ENCODE data around the gene ARMS2.

Gene ARMS2

DNA sequence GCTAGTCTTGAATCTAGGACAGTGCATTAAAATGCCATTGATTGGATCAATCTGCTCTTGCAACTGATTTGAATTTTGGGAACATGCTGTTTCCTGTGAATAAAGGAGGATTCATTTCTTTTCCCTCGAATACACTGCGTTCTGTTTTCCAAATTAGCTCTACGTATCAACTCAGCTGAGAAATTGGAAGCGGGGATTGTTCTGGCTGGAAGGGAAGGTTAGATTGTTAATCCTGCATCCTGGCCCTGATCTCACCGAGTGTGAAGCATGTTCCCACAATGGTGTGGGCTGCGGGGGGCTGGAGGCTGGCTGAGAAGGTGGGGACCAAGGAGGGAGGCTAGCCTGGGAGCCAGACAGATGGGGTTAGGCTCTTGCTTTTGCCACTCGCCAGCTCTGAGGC is 24.5 kb downstream of the ARMS2 start:
- H3K4me2 ChIP-seq: no peak overlapping the region
- no peak for TF ChIP-seq Cebpa-rat (IDR thresholded peaks at IDR 0.05)

DNA sequence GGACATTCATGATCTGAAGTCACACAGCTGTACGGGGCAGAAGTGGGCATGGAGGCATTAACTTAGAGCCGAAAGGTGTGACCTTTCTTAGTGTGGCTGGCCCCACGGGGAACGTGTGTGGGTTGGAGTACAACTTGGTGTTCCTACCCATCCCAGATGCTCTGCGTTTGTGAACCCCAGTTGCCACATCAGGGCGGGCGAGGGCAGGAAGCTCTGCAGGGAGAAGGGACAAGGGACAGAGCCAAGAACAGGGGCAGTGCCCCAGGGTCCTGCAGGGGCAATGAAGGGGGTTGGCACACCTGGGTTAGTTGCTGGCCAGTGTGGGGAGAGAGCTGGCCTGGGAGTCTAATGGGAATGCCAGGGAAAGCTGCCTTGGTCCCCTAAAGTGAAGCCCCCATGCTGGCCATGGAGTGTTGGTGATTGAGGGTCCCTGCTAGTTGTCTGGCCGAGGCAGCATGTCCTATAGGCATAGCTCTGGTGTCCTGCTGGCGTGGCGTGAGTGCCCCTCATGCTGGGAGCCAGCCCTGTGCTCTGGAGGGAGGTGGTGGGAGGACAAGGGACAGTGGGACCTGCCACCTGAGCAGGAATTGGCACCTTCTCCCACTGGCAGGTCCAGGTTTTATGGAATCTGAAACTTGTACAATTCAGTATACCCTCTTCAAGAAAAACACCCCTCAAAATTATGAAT is 25.8 kb downstream of the ARMS2 start:
- Histone ChIP-seq H3K9ac (no peak overlapping the region), H3K4me3 (no peak overlapping the region), H3K4me2 (no peak overlapping the region), H3K27ac (no peak overlapping the region), H3K36me3 (no peaks in the 10 kb centered on the region), H3K27me3 (no peaks in the 10 kb centered on the region; the same call in 1 of the 2 replicates), H3K9me3 (peaks cover 13% of the 10 kb centered on the region), H4K20me1 (no peaks in the 10 kb centered on the region), H3K4me1 (peaks cover 14% of the 10 kb centered on the region)
- no peak for TF ChIP-seq Cebpa-rat (IDR thresholded peaks at IDR 0.05)

More for the DNA sequence above, 24.5 kb downstream of the ARMS2 start:
- Histone ChIP-seq H3K27ac (no peak overlapping the region), H3K4me3 (no peak overlapping the region), H3K4me1 (peaks cover 27% of the 10 kb centered on the region), H3K27me3 (no peaks in the 10 kb centered on the region; the same call in 1 of the 2 replicates), H3K9me3 (peaks cover 13% of the 10 kb centered on the region), H3K36me3 (no peaks in the 10 kb centered on the region), H3K9ac (no peak overlapping the region), H4K20me1 (no peaks in the 10 kb centered on the region)

DNA sequence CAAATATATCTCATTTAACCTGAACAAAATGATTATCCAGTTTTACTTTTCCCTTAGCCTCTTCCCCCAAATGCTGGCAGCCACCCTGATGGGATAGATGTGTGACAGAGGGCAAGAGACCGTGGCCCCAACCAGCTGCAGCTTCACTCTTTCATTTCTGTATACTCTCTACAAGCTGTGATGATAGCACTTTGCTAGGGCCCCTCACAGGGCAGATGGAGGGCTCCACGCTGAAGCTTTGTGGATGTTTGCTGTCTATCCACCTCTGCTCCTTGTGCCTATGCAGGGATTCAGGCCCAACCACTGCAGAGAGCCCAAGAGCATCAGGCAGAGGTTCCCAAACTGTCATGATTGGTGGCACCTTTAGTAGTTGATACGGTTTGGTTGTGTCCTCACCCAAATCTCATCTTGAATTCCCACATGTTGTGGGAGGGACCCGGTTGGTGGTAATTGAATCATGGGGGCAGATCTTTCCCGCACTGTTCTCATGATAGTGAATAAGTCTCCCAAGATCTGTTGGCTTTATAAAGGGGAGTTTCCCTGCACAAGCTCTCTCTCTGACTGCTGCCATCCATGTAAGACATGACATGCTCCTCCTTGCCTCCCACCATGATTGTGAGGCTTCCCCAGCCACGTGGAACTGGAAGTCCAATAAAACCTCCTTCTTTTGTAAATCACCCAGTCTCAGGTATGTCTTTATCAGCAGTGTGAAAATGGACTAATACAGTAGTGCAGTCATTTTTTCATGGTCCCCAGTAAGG is 27.0 kb downstream of the ARMS2 start:
- TF ChIP-seq Cebpa-rat (IDR thresholded peaks at IDR 0.05): no peak
- H3K9ac ChIP-seq: no peak overlapping the region
- no peak overlapping the region for H3K4me3 ChIP-seq
- no peaks in the 10 kb centered on the region for H4K20me1 ChIP-seq
- H3K9me3 ChIP-seq: peaks cover 13% of the 10 kb centered on the region
- H3K27me3 ChIP-seq: no peaks in the 10 kb centered on the region; the same call in 1 of the 2 replicates
- peaks cover 9% of the 10 kb centered on the region; the same call in 1 of the 2 replicates for H3K4me1 ChIP-seq
- no peak overlapping the region for H3K27ac ChIP-seq
- no peaks in the 10 kb centered on the region for H3K36me3 ChIP-seq
- no peak overlapping the region for H3K4me2 ChIP-seq

DNA sequence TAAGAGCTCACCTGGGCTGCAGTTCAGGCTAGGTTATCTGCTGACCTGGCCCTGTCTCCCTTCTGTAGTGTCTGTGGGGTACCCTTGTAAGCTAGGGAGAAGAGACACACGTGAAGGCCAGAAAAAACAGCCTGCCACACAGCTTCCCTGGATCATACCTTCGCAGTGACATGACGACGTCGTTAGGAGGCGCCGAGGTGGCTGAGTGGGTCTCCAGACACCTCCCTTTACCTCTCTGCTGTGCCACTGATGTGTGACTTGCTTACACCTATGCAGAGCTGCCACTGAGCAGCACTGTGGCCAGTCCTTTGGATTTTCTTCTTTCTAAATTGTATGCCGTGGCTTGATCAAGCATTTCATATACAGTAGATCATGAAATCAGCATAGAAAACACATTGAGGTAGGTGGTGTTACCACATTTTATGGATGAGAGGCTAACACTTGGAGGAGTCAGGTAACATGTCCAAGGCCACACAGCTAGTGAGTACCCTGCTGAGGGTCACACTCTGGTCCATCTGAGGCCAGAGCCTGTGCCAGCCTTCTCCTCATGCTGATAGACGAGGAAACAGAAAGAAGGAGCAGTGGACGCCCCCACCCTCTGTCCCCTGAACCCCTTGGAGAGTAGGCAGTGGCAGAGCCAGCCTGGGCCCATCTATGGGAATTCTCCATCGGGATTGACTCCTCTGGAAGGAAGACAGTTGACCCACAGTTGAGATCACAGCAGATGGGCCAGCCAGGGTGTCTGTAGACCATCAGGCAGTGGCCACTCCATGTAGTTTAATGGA is 30.0 kb downstream of the ARMS2 start:
- H3K27ac ChIP-seq: no peak overlapping the region
- H3K9ac ChIP-seq: no peak overlapping the region
- H3K4me1 ChIP-seq: peaks cover 11% of the 10 kb centered on the region; the same call in 1 of the 2 replicates

DNA sequence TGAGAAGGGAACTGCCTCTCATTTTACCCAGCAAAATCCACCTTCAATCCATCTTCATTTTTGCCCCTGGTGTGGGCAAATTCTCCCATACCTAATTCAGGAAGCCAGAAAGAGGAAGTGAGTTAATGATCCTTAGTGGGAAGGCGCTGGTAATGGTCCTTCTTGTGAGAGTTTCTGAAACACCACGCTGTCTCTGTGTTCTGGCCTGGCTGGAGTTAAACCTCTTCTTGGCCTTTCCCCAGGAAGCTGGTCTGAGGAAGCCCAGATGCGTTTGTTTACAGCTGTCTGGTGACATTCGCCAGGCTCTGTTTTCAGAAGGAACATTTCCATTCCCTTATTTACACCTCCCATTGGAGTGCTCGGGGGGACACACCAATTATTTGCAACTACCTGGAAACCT is 31.2 kb downstream of the ARMS2 start:
- peak overlapping the region; percentile 15; the same call in 1 of the 2 replicates for H3K4me2 ChIP-seq
- no peak overlapping the region for H3K4me3 ChIP-seq
- H3K4me1 ChIP-seq: peaks cover 11% of the 10 kb centered on the region; the same call in 1 of the 2 replicates
- no peak for TF ChIP-seq Cebpa-rat (IDR thresholded peaks at IDR 0.05)
- no peak overlapping the region for H3K9ac ChIP-seq
- no peaks in the 10 kb centered on the region for H4K20me1 ChIP-seq
- no peak overlapping the region for H3K27ac ChIP-seq
- H3K36me3 ChIP-seq: no peaks in the 10 kb centered on the region
- no peaks in the 10 kb centered on the region; the same call in 1 of the 2 replicates for H3K27me3 ChIP-seq
- H3K9me3 ChIP-seq: peaks cover 13% of the 10 kb centered on the region

More for the DNA sequence above, 30.0 kb downstream of the ARMS2 start:
- Histone ChIP-seq H3K27me3 (no peaks in the 10 kb centered on the region; the same call in 1 of the 2 replicates), H3K36me3 (no peaks in the 10 kb centered on the region), H3K4me3 (no peak overlapping the region), H4K20me1 (no peaks in the 10 kb centered on the region), H3K4me2 (no peak overlapping the region), H3K9me3 (peaks cover 13% of the 10 kb centered on the region)
- TF ChIP-seq Cebpa-rat (IDR thresholded peaks at IDR 0.05): no peak

DNA sequence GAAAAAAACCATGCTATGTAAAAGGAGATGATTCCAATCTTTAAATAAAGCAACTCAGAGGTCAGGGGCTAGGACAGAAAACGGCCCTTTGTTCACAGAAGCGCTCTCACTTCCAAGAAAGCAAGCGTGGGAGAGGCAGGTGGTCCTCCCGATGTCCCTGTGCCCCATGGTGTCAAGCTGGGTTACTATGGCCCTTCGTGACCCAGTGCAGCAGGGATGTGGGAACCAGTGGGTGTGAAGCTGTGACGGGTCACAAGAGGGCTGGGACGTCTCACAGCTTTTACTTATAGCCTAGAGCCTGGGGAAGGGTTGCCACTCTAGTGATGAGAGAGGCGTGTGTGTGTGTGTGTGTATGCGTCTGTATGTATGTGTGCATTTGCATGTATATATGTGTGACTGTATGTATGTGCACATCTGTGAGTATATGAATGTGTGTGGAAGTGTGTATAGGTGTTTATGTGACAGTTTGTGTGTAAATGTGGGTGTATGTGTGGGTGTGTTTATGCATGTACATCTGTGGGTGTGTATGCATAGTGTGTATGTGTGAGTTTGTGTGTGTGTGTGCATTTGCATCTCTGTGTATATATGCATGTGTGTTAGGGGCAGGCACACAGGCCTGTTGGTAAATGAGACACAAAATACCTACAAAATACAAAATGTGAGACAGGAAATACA is 32.1 kb downstream of the ARMS2 start:
- Histone ChIP-seq H3K27me3 (no peaks in the 10 kb centered on the region; the same call in 1 of the 2 replicates), H3K36me3 (no peaks in the 10 kb centered on the region), H3K9ac (no peak overlapping the region), H4K20me1 (no peaks in the 10 kb centered on the region), H3K27ac (no peak overlapping the region), H3K4me1 (peaks cover 19% of the 10 kb centered on the region), H3K4me2 (no peak overlapping the region), H3K4me3 (no peak overlapping the region), H3K9me3 (peaks cover 9% of the 10 kb centered on the region)
- no peak for TF ChIP-seq Cebpa-rat (IDR thresholded peaks at IDR 0.05)

DNA sequence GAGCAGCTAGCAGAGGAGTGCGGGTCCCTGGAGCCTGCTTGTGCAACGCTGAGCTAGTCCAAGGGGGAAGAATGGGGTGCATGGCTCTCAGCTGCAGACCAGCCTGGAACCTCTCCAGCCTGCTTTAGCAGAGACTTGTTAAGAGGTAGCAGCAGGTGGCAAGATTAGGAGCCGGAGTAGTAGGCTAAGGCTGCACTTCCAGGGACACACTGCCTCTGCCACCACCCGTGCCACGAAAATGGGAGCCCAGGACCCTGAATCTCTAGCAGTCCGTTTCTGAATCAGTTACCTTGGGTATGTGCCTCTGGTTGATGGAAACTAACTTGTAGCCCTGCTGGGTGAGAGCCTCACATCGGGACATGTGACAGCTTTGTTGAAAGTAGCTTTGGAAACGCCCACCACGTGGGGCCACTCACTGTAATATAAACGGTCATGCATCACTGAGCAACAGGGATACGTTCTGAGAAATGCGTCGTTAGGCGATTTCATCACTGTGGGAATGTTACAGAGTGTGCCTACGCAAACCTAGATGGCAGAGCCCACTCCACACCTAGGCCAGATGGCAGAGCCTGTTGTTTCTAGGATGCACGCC is 32.8 kb downstream of the ARMS2 start:
- H3K4me2 ChIP-seq: no peak overlapping the region
- peaks cover 21% of the 10 kb centered on the region for H3K4me1 ChIP-seq
- no peak for TF ChIP-seq Cebpa-rat (IDR thresholded peaks at IDR 0.05)
- H3K27me3 ChIP-seq: no peaks in the 10 kb centered on the region; the same call in 1 of the 2 replicates
- no peak overlapping the region for H3K9ac ChIP-seq
- H4K20me1 ChIP-seq: no peaks in the 10 kb centered on the region
- 0 out of 2 replicates have a peak, but pooled peaks cover 2% of the 10 kb centered on the region for H3K9me3 ChIP-seq
- no peak overlapping the region for H3K27ac ChIP-seq
- no peaks in the 10 kb centered on the region for H3K36me3 ChIP-seq
- H3K4me3 ChIP-seq: no peak overlapping the region

DNA sequence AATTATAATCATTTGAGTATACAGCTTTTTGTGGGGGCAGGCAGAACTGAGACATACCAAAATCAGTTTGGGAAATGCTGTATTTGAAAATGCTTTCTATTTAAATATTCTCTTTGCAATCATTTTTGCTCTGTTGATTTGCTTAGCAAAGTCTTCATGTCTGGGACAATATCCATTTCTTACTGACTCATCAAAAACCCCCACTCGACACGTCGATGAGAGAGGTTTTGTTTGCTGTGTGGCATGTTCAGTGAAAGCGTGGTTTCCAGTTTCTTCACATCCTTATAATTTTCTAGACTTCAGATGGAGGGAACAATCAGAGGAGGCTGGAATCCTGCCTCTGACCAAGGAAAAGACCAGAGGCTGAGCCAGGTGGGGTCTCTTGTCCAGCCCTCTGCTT is 35.8 kb downstream of the ARMS2 start:
- Histone ChIP-seq H3K4me3 (no peak overlapping the region), H3K9ac (no peak overlapping the region), H3K27me3 (no peaks in the 10 kb centered on the region), H3K27ac (no peak overlapping the region), H4K20me1 (no peaks in the 10 kb centered on the region), H3K4me2 (no peak overlapping the region), H3K4me1 (peaks cover 21% of the 10 kb centered on the region), H3K36me3 (no peaks in the 10 kb centered on the region), H3K9me3 (no peaks in the 10 kb centered on the region)
- TF ChIP-seq Cebpa-rat (IDR thresholded peaks at IDR 0.05): no peak
